Measurements from ENCODE around the gene SYCP2L.

DNA sequence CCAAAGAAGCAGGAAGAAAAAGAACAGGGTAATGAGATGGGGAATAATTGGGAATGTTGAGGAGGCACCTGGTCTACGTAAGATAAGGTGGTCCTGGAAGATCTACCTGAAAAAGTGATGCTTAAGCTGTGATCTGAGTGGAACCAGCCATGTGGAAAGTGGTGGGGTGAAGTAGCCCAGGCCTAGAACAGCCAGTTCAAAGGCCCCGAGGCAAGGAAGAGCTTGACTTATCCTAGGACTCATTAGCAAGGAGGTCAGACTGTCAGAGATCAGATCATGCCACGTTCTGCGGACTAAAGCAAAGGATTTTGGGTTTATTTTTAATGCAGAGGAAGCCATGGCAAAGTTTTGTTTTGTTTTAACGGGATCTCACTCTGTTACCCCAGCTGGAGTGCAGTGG, 5.1 kb downstream of the SYCP2L start:
- no peak for TF ChIP-seq EZH2 (IDR thresholded peaks at IDR 0.05; ENCODE audit: borderline replicate concordance, insufficient read depth, low read depth, low read length, poor library complexity, severe bottlenecking)
- TF ChIP-seq, protein P1, sequence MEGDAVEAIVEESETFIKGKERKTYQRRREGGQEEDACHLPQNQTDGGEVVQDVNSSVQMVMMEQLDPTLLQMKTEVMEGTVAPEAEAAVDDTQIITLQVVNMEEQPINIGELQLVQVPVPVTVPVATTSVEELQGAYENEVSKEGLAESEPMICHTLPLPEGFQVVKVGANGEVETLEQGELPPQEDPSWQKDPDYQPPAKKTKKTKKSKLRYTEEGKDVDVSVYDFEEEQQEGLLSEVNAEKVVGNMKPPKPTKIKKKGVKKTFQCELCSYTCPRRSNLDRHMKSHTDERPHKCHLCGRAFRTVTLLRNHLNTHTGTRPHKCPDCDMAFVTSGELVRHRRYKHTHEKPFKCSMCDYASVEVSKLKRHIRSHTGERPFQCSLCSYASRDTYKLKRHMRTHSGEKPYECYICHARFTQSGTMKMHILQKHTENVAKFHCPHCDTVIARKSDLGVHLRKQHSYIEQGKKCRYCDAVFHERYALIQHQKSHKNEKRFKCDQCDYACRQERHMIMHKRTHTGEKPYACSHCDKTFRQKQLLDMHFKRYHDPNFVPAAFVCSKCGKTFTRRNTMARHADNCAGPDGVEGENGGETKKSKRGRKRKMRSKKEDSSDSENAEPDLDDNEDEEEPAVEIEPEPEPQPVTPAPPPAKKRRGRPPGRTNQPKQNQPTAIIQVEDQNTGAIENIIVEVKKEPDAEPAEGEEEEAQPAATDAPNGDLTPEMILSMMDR (IDR thresholded peaks at IDR 0.05): no peak

Measured in B cell (primary cell).